ENCODE measurements around the gene POLD2. TPM values are rescaled to one million over a fixed set of nuclear protein-coding genes. Genes with fewer than 3 reads are reported as not detected.
A peak's percentile ranks its signal among the peaks of the same experiment; 100 is the strongest.

POLD2 gene
- total and polyA plus RNA-seq, 2 of the 8 experiments (the other 6 are each of a cell fraction or from before 2014, with no cell fraction given) = 148 to 214 TPM

DNA sequence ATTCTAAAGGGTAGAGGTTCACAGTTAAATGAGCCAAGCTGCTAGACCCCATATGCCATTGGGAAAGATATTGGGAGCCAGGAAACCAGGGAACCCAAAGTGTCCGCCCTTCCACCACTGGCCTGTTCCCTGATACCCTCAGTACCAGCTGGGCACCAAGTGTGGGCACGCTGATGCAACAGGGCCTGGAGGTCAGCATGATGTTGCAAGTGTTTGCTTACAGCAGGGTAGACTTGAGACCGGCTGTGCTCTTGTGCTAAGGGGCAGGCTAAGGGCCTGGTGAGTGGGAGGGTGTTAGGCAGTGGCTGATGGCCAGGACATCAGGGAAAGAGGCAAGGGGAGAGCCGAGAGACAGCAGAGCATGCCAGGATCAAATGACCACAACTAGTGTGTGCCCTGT lies 38.8 kb upstream of the POLD2 start:
- Histone ChIP-seq H3K9me3 (ENCODE audit: insufficient read depth in 2 of 2, low read depth in 1 of 2, low read length in 1 of 2) (no peaks in the 10 kb centered on the region), H3K79me2 (ENCODE audit: control insufficient read depth in 1 of 2, insufficient read depth in 2 of 2, low read length in 2 of 2) (no peaks in the 10 kb centered on the region), H2BK5ac (ENCODE audit: low read depth, low read length) (no peak overlapping the region), H2AK5ac (ENCODE audit: low read depth, low read length) (no peak overlapping the region), H3K14ac (ENCODE audit: insufficient read length) (peak overlapping the region; percentile 55), H4K20me1 (replicated peaks in 1 of 2; ENCODE audit: control insufficient read depth in 1 of 2, insufficient read depth in 2 of 2, low read length in 2 of 2) (no peaks in the 10 kb centered on the region), H4K8ac (ENCODE audit: extremely low read depth, insufficient read depth, low read length) (peak overlapping the region; percentile 65; the same call in 1 of the 2 replicates), H3K79me1 (ENCODE audit: low read depth, low read length) (no peaks in the 10 kb centered on the region), H3K4me2 (ENCODE audit: insufficient read depth in 1 of 2, low read depth in 2 of 2, low read length in 2 of 2) (no peak overlapping the region), H2BK120ac (replicated peaks; ENCODE audit: low read depth, low read length) (no peak overlapping the region), H2BK12ac (ENCODE audit: low read depth, low read length) (no peak overlapping the region), H3K27me3 (replicated peaks in 1 of 4; ENCODE audit: control insufficient read depth in 3 of 4, extremely low read depth in 1 of 4, insufficient read depth in 3 of 4, low read length in 3 of 4) (no peaks in the 10 kb centered on the region), H3K27ac (ENCODE audit: low read depth, low read length) (no peak overlapping the region), H3K4ac (replicated peaks; ENCODE audit: insufficient read length, low read depth, low read length) (no peak overlapping the region), H3K56ac (replicated peaks; ENCODE audit: insufficient read length, low read depth, low read length) (no peak overlapping the region), H4K5ac (ENCODE audit: insufficient read length, low read depth, low read length) (no peak overlapping the region), H3K4me1 (replicated peaks in 1 of 4; ENCODE audit: control insufficient read depth in 3 of 4, insufficient read depth in 4 of 4, low read length in 3 of 4) (peaks cover 2 to 5% (median 4%) of the 10 kb centered on the region in 4 experiments; a peak in 5 of 7 replicates), H2AFZ (ENCODE audit: low read length) (no peak overlapping the region), H3K4me3 (ENCODE audit: extremely low read depth in 1 of 4, insufficient read depth in 2 of 4, low read depth in 3 of 4, low read length in 4 of 4) (no peak overlapping the region), H4K91ac (replicated peaks; ENCODE audit: insufficient read length, low read length) (no peak overlapping the region), H3K36me3 (ENCODE audit: control insufficient read depth in 2 of 4, insufficient read depth in 4 of 4, low read length in 3 of 4) (no peaks in the 10 kb centered on the region), H2BK20ac (ENCODE audit: low read length) (no peak overlapping the region), H2BK15ac (ENCODE audit: low read length) (no peak overlapping the region), H3K23me2 (ENCODE audit: low read depth, low read length) (no peaks in the 10 kb centered on the region), H3K18ac (ENCODE audit: extremely low read depth, low read length) (no peak overlapping the region), H3K23ac (ENCODE audit: insufficient read length) (no peak overlapping the region), H3K9ac (replicated peaks in 1 of 4; ENCODE audit: extremely low read depth in 1 of 4, low read depth in 3 of 4, low read length in 3 of 4) (no peak overlapping the region)
- ChIA-PET CTCF (ENCODE audit: partially characterized antibody) (interaction anchor here (0.8 kb wide), 1 partner anchor 31 kb away, joined by 3 read pairs; no protein-coding TSS in a partner anchor), POLR2A (ENCODE audit: partially characterized antibody) (no interaction called here)
- 86% methylated on average over 4 of the region's 4 CpGs; no CpG with 5 or more reads in 1 of the 2 experiments for WGBS, 2 experiments (ENCODE audit: extremely low coverage in 1 of 2, insufficient coverage in 1 of 2, insufficient read length in 1 of 2, insufficient replicate concordance in 2 of 2, low coverage in 1 of 2, low lambda C conversion rate in 2 of 2, missing lambda C conversion rate in 1 of 2)
- no peak for FAIRE-seq
- DNase-seq (ENCODE audit: low read depth in 1 of 2, low spot score in 2 of 2) = no peak
- TF ChIP-seq KDM1A (IDR thresholded peaks at IDR 0.05; ENCODE audit: borderline replicate concordance, low read length) = no peak
- TF ChIP-seq, protein P1, sequence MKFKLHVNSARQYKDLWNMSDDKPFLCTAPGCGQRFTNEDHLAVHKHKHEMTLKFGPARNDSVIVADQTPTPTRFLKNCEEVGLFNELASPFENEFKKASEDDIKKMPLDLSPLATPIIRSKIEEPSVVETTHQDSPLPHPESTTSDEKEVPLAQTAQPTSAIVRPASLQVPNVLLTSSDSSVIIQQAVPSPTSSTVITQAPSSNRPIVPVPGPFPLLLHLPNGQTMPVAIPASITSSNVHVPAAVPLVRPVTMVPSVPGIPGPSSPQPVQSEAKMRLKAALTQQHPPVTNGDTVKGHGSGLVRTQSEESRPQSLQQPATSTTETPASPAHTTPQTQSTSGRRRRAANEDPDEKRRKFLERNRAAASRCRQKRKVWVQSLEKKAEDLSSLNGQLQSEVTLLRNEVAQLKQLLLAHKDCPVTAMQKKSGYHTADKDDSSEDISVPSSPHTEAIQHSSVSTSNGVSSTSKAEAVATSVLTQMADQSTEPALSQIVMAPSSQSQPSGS (IDR thresholded peaks at IDR 0.05; ENCODE audit: low read length) = no peak
- no peak for TF ChIP-seq SRF (IDR thresholded peaks at IDR 0.05; ENCODE audit: low read depth, low read length)
- TF ChIP-seq CEBPB (IDR thresholded peaks at IDR 0.05; ENCODE audit: low read depth, low read length) = no peak
- TF ChIP-seq RFX5 (IDR thresholded peaks at IDR 0.05; ENCODE audit: borderline replicate concordance, low read depth, low read length) = no peak
- TF ChIP-seq GABPA (IDR thresholded peaks at IDR 0.05; ENCODE audit: borderline replicate concordance, insufficient read depth, low read length) = no peak
- no peak for TF ChIP-seq POLR2AphosphoS5 (IDR thresholded peaks at IDR 0.05; ENCODE audit: low read depth, low read length)
- no peak for TF ChIP-seq SP4 (IDR thresholded peaks at IDR 0.05; ENCODE audit: low read length)
- TF ChIP-seq CREB1 (IDR thresholded peaks at IDR 0.05) = no peak
- TF ChIP-seq SUZ12 (IDR thresholded peaks at IDR 0.05; ENCODE audit: low read length) = no peak
- no peak for TF ChIP-seq RXRA (IDR thresholded peaks at IDR 0.05; ENCODE audit: insufficient read depth, low read depth, low read length)
- no peak for TF ChIP-seq NRF1 (IDR thresholded peaks at IDR 0.05; ENCODE audit: low read depth, low read length)
- no peak for TF ChIP-seq NANOG (IDR thresholded peaks at IDR 0.05; ENCODE audit: insufficient read depth, low read depth, low read length, poor library complexity, severe bottlenecking)
- no peak for TF ChIP-seq CBX8 (IDR thresholded peaks at IDR 0.05; ENCODE audit: borderline replicate concordance, low read depth, low read length)

Data from H1 (cell line).